ENCODE measurements around the gene EVX2.

GRCh38 chr2:176117823-176118371 lies 34.1 kb upstream of the EVX2 start:
- TF ChIP-seq RAD21 (IDR thresholded peaks at IDR 0.05; ENCODE audit: low read length) (no peak), CTCF (conservative IDR thresholded peaks at IDR 0.05; ENCODE audit: low read depth, low read length) (no peak), MXI1 (IDR thresholded peaks at IDR 0.05; ENCODE audit: borderline replicate concordance, low read depth, low read length) (no peak), POLR2A (IDR thresholded peaks at IDR 0.05; ENCODE audit: low read depth, low read length) (no peak), MAZ (IDR thresholded peaks at IDR 0.05; ENCODE audit: borderline replicate concordance, low read depth, low read length) (no peak), CEBPB (IDR thresholded peaks at IDR 0.05; ENCODE audit: low read depth, low read length) (no peak), NFE2L2 (IDR thresholded peaks at IDR 0.05; ENCODE audit: low read depth, low read length) (no peak), RCOR1 (IDR thresholded peaks at IDR 0.05; ENCODE audit: insufficient replicate concordance, low read length) (no peak), SMC3 (IDR thresholded peaks at IDR 0.05; ENCODE audit: low read depth, low read length) (no peak)

Measured in IMR-90 (cell line).